Transverse colon (tissue), 4 donors: ENCODE data around the gene PRKAR1B. TPM values are rescaled to one million over a fixed set of nuclear protein-coding genes. Genes with fewer than 3 reads are reported as not detected.
A peak's percentile ranks its signal among the peaks of the same experiment; 100 is the strongest.

ENCODE experiments used
- DNase-seq: peaks from one replicate; pipeline ENCODE4 v3.0.0-alpha.2; 2019
- H3K27ac ChIP-seq, 4 donors: fragments of 200-600 bp; sonication (generic); 2 replicates each; pipeline ENCODE4 v1.5.1; 2016 to 2018; ENCODE audit warnings: inconsistent platforms in 4 of 4
- H3K27me3 ChIP-seq: fragments of 200-600 bp; sonication (generic); 2 replicates; pipeline ENCODE4 v1.5.1; 2017; ENCODE audit warnings: inconsistent platforms
- H3K36me3 ChIP-seq, 4 donors: fragments of 200-600 bp; sonication (generic); 2 replicates each; pipeline ENCODE4 v1.5.1; 2017 to 2019; ENCODE audit warnings: inconsistent platforms in 4 of 4
- H3K4me1 ChIP-seq, 4 donors: fragments of 200-600 bp; sonication (generic); 2 replicates each; pipeline ENCODE4 v1.5.1; 2017 to 2020; ENCODE audit warnings: inconsistent platforms in 4 of 4
- H3K4me3 ChIP-seq, 4 donors: fragments of 200-600 bp; sonication (generic); 1 replicate in 1 of 4; 2 replicates in 3 of 4; pipeline versions ENCODE4 v1.5.1 to v1.6.1; 2017 to 2019; ENCODE audit warnings: inconsistent platforms in 4 of 4
- H3K9me3 ChIP-seq, 2 donors: fragments of 200-600 bp; sonication (generic); 2 replicates each; pipeline ENCODE4 v1.5.1; 2017 to 2019; ENCODE audit warnings: inconsistent platforms in 2 of 2
- CTCF ChIP-seq, 5 experiments: fragments of 200-600 bp in 3 of 5; fragments of 450-650 bp in 2 of 5; sonication (generic) in 3 of 5; IDR thresholded peaks; 1 replicate in 2 of 5; 2 replicates in 3 of 5; pipeline ENCODE4 v1.5.1; 2016 to 2017; ENCODE audit warnings: antibody characterized with exemption in 5 of 5, inconsistent platforms in 3 of 5, mild to moderate bottlenecking in 2 of 5, moderate library complexity in 1 of 5
- EP300 ChIP-seq: sonication (generic); formaldehyde crosslinking; IDR thresholded peaks from one replicate; pipeline ENCODE4 v1.6.1; 2017; ENCODE audit warnings: antibody characterized with exemption, low read depth
- POLR2A ChIP-seq: fragments of 450-650 bp; IDR thresholded peaks from one replicate; pipeline ENCODE4 v1.6.1; 2016; ENCODE audit warnings: antibody characterized with exemption, mild to moderate bottlenecking, moderate library complexity
- POLR2AphosphoS5 ChIP-seq, 3 donors: sonication (generic); formaldehyde crosslinking; IDR thresholded peaks; one replicate each; pipeline ENCODE4 v1.6.1; 2016; ENCODE audit warnings: antibody characterized with exemption in 3 of 3
- WGBS, 2 donors: methylation state at CpG; one replicate each; pipeline ENCODE4 v1.1.5; 2018; ENCODE audit warnings: low coverage in 1 of 2; 5-methylcytosine and 5-hydroxymethylcytosine counted together
- in situ Hi-C, 4 donors: fragments of 200-750 bp; cut with MboI; loops; one replicate each; pipeline versions ENCODE4 v1.15.0 to v1.15.1; 2017; ENCODE audit warnings: low sequenced_read_pairs in 3 of 4, low pct_ligation_motif_present in 1 of 4, low pct_unique_long_range_greater_than_20kb in 1 of 4
- intact Hi-C: fragments of 100-400 bp; cut with DNase I; formaldehyde crosslinking; loops from one replicate; pipeline ENCODE4 v1.15.1; 2023; ENCODE audit warnings: low total_unique reads
- total RNA-seq, 4 donors: library from RNA; depleted of rRNA; stranded (reverse); fragments of >200 nt; gene quantifications; one replicate each; pipeline ENCODE4 v1.1.0, GENCODE V29; 2016

PRKAR1B gene
- total RNA-seq, 4 donors from 2014 or later, result 15.7 to 53.9 (median 16.9) TPM

- Histone ChIP-seq H3K36me3 (no peaks in the 10 kb centered on the region), H3K27ac (no peak overlapping the region), H3K4me3 (no peak overlapping the region), H3K27me3 (no peaks in the 10 kb centered on the region), H3K4me1 (peaks cover 0 to 12% (median 2%) of the 10 kb centered on the region in 4 donors), H3K9me3 (no peaks in the 10 kb centered on the region)
- in situ Hi-C loops (no loop called here), intact Hi-C loops (no loop called here)
- no peak for DNase-seq
- 88% methylated on average over 3 to 31 of the region's 35 CpGs for WGBS, 2 donors
- TF ChIP-seq POLR2AphosphoS5 (IDR thresholded peaks at IDR 0.05) (no peak), POLR2A (no peak), CTCF (IDR thresholded peaks at IDR 0.05) (no peak), EP300 (no peak)
These were observed 99.2 kb downstream of the PRKAR1B start for GRCh38 chr7:627661-628401.

- 98 to 100% methylated on average over 8 of the region's 8 CpGs for WGBS, 2 donors
- TF ChIP-seq CTCF (IDR thresholded peaks at IDR 0.05), result no peak
- TF ChIP-seq POLR2A, result no peak
- no peak for TF ChIP-seq POLR2AphosphoS5 (IDR thresholded peaks at IDR 0.05)
- TF ChIP-seq EP300, result no peak
- Histone ChIP-seq H3K27ac (peak overlapping the region in 2 of 4 donors; percentile 6 to 49), H3K27me3 (no peaks in the 10 kb centered on the region), H3K4me3 (no peak overlapping the region), H3K4me1 (peaks cover 0 to 19% (median 14%) of the 10 kb centered on the region in 4 donors), H3K36me3 (no peaks in the 10 kb centered on the region), H3K9me3 (peaks cover 3 to 5% of the 10 kb centered on the region in 2 donors)
- intact Hi-C loops (no loop called here), in situ Hi-C loops (no loop called here)
- no peak for DNase-seq
These were observed 101.6 kb downstream of the PRKAR1B start for GRCh38 chr7:625376-625971.

GRCh38 chr7:623464-623863, 103.6 kb downstream of the PRKAR1B start:
- Histone ChIP-seq H3K27ac (no peak overlapping the region), H3K4me3 (no peak overlapping the region), H3K36me3 (no peaks in the 10 kb centered on the region), H3K9me3 (peaks cover 3 to 5% of the 10 kb centered on the region in 2 donors), H3K4me1 (peaks cover 0 to 39% (median 25%) of the 10 kb centered on the region in 4 donors), H3K27me3 (no peaks in the 10 kb centered on the region)
- 96 to 100% methylated on average over 3 to 8 of the region's 8 CpGs for WGBS, 2 donors
- DNase-seq, result no peak
- TF ChIP-seq CTCF (IDR thresholded peaks at IDR 0.05) (no peak), POLR2AphosphoS5 (IDR thresholded peaks at IDR 0.05) (no peak), POLR2A (no peak), EP300 (no peak)
- in situ Hi-C loops (no loop called here), intact Hi-C loops (no loop called here)

- Histone ChIP-seq H3K36me3 (no peaks in the 10 kb centered on the region), H3K27ac (peak overlapping the region in 3 of 4 donors; percentile 43 to 68 (median 63)), H3K4me3 (no peak overlapping the region), H3K9me3 (peaks cover 3 to 5% of the 10 kb centered on the region in 2 donors), H3K4me1 (peaks cover 3 to 52% (median 37%) of the 10 kb centered on the region in 4 donors), H3K27me3 (no peaks in the 10 kb centered on the region)
- peak; percentile 78 for DNase-seq
- intact Hi-C loops, result no loop called here
- TF ChIP-seq EP300 (no peak), POLR2AphosphoS5 (IDR thresholded peaks at IDR 0.05) (peak in 1 of 3 donors; percentile 32)
- in situ Hi-C loops, result no loop called here
- 64% methylated on average over 8 of the region's 8 CpGs; no CpG with 5 or more reads in 1 of the 2 donors for WGBS, 2 donors
These were observed 105.4 kb downstream of the PRKAR1B start for GRCh38 chr7:621572-622285.
